NCI-H2171 (cell line): ENCODE data around the gene DEFB132.
"Not testable (repeated sequence)": the region's sequence is repeated elsewhere in the genome, so short reads cannot be mapped to it uniquely, and the experiment has no call there.

Experiments
- DNase-seq: peaks from one replicate; lab custom pipeline; 2025; lab: John Stamatoyannopoulos, UW

Gene DEFB132, protein sequence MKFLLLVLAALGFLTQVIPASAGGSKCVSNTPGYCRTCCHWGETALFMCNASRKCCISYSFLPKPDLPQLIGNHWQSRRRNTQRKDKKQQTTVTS

DNA sequence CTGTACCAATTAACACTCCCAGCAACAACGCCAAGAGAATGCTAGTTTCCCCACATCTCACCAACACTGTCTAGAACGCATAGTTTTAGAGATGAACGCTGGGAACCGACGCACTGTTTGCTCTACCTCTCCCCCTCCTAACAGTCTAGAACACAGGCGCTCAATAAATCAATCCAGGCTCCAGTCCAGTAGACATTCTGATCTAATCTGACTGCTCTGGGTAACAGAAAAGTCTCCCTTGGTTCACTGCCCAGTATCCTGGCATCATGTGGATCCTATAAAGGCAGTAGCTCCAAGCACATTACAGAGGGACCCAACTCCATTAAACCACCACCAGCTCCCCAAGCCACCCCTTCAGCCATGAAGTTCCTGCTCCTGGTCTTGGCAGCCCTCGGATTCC lies at the start of gene DEFB132:
DEFB132 (plus strand) TSS at position 306 of the 400 bp plus-strand sequence; CDS start at position 361, 55 bp downstream.
- DNase-seq, result no peak

DNA sequence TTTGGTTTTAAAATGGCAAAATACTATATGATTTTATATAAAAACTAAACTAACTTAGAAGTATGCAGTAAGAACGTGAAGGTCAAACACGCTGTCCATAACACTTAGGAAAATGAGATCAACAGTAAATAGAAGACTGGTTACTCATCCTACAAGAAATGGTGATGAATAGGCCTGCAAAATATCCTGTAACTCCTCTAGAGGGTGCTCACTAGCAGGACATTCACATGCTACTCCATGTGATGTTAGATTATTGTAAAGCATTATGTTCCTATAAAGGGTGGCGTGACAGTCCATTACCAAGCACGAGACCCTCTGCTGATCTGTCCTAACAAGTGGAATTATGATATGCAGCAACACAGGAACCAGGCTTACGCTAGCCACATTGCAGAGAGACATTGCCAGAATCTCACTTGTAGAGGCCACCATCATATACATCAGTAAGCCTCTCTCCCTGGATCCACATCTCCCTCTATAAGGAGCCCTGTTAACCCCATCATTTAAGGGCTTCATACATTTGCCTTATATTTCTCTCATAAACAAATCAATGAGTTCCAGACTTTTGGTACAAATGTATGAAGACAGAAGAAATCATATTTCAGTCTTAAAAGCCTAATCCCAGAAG lies 48.5 kb upstream of the DEFB132 start:
- peak; percentile 7 for DNase-seq

DNA sequence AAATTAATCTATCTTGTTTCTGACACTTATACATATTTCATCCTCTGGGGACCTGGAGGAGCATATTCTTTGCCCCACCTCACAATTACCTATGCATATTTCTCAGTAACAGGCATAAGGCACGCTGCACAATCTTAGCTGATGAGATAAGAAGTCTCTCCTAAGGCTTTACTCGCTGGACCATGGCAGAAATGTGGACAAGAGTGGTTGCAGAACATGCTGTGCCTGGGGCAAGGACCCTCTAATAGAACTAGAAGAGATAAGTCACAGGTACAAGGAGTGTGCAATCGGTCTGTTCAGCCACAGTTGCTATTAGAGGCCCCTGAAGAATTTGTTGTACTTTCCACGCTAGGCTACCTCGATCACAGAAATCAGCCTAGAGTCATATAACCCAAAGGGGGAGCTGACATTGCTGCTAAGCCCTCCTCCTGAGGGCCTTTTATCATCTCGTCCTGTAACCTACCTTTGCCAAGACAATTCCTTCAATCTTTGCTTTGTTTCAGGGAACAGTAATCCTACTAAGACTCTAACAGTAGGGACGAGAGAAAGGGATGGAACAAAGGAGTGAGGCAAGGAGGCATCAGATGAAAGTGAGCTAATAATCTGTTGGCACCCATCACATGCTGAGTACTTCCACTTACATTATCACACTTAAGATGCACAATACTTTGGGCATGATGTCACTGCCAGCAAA lies 46.6 kb upstream of the DEFB132 start:
- no peak for DNase-seq

- no peak for DNase-seq
Observed at GRCh38 chr20:214383-214782, 43.1 kb upstream of the DEFB132 start.

DNA sequence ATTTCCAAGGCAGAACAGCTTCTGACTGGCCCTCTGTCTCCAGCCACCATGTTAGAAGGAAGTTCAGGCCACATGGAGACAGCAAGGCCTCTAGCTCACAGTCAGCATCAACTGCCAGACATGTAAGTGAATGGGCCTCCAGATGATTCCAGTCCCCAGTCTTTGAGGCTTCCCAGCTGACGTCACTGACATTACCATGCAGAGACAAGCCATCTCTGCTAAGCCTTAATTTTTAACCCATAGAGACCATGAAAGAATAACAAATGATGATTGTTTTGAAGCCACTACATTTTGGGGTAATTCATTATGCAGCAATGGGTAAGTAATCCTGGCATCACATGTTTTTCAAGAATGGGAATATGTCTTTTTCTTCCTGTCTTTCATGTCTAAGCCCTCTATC lies 41.7 kb upstream of the DEFB132 start:
- no peak for DNase-seq

GRCh38 chr20:217266-217665 lies 40.3 kb upstream of the DEFB132 start:
- DNase-seq, result no peak

- peak; percentile 4 for DNase-seq
Observed at GRCh38 chr20:219290-220115, 38.0 kb upstream of the DEFB132 start.

DNA sequence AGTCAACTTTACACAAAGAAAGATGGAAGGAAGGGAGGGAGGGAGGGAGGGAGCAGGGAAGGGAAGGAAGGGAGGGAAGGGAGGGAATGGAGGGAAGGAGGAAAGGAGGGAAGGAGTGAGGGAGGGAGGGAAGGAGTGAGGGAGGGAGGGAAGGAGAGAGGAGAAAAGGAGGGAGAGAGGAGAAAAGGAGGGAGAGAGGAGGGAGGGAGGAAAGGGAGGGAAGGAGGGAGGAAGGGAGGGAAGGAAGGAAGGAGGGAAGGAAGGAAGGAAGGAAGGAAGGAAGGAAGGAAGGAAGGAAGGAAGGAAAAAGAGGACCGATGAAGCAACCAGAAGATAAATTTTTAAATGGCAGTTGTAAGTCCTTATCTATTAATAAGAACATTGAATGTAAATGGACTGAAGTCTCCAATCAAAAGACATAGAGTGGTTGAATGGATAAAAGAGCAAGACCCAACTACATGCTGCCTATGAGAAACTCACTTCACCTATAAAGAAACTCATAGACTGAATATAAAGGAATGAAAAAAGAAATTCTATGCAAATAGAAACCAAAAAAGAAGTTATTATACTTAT lies 36.2 kb upstream of the DEFB132 start:
- DNase-seq, result no peak

DNA sequence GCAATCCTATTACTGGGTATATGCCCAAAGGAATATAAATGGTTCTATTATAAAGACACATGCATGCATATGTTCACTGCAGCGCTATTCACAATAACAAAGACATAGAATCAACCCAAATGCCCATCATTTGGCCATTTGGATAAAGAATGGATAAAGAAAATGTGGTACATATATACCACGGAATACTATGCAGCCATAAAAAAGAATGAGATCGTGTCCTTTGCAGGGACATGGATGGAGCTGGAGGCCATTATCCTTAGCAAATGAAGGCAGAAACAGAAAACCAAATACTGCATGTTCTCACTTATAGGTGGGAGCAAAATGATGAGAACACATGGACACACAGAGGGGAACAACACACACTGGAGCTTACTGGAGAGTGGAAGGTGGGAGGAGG lies 31.6 kb upstream of the DEFB132 start:
- DNase-seq, result not testable (repeated sequence)

DNA sequence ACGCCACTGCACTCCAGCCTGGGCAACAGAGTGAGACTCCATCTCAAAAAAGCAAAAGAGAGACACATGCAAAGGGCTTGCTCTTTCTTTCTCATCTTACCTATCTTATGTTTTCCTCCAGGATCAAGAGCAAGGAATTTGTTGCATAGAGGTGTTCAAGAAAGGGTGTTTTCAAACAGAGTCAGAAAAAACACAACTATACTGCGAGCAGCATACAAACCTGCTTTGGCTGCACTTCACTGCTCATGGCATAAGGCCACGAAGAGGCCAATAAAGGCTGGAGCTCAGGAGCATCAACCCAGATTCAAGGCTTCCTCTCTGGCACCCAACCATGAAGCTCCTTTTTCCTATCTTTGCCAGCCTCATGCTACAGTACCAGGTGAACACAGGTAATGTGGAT lies 30.6 kb upstream of the DEFB132 start, which contains the start of gene DEFB129:
DEFB129 (plus strand) TSS at position 301 of the 400 bp plus-strand sequence; CDS start at position 332, 31 bp downstream.
- no peak for DNase-seq

GRCh38 chr20:227439-228105 lies 30.0 kb upstream of the DEFB132 start:
- no peak for DNase-seq

DNA sequence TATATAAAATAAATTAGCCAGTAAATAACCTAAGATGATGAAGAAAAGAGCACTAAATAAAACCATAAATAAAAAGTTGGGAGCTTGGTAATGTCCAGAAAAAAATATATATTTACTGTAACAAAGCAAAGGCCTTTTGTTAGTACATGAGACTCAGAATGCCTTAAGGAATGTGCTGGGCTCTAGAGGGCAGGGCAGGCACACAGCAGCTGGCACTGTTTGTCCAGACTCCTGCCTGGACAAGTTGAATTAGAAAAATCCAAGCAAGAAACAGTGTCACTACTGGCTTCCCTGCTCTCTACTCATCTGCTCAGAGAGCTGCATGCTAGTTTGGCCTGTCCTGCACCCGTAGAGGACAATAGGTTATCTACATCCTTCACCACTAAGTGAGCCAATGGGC lies 21.6 kb upstream of the DEFB132 start:
- DNase-seq, result no peak

DNA sequence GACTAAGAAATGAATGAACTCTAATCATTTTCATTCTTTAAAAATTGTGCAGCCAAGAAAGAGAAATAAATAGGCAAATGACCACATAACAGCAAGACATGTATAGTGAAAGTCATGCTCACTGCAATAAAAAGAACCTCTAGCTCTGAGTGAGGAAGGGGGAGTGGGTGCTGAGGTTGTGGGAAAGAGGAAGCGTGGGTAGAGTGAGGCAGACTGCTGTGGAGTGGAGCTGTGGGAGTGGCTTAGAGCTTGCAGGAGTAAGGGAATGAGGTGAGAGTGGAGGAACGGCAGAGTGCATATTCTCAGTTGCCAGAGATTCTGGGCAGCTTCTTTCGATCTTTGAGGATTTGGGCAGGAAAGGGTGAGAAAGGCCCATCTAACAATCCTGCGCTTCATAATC lies 20.0 kb upstream of the DEFB132 start:
- DNase-seq, result no peak

DNA sequence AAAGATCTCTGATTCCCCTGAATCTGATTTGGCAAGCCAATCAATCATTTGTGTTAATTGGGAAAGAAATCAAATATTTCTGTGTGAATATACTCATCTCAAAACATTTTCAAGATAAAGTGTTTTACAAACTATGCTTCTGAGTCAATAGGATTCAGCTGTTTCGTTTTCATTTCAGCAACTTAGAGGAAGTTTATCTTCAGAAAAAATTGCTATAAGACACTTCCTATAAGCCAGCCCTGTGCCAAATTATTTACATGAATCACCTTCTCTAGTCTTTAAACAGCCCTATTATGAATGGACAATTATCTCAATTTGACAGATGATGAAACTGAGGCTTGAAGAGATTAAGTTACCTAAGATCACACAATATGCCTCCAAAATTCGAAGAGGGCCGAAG lies 19.6 kb upstream of the DEFB132 start:
- no peak for DNase-seq

DNA sequence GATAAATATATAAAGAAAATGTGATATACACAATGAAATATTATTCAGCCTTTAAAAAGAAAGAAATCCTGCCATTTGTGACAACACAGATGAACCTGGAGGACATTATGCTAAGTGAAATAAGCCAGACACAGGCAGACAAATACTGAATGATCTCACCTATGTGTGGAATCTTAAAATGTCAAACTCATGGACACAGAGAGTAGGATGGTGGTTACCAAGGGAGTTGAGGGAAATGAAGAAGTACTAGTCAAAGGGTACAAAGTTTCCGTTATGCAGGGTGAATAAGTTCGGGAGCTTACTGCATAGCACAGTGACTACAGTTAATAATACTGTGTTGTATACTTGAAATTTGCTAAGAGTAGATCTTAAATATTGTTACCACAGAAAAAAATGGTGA lies 14.6 kb upstream of the DEFB132 start:
- no peak for DNase-seq

DNA sequence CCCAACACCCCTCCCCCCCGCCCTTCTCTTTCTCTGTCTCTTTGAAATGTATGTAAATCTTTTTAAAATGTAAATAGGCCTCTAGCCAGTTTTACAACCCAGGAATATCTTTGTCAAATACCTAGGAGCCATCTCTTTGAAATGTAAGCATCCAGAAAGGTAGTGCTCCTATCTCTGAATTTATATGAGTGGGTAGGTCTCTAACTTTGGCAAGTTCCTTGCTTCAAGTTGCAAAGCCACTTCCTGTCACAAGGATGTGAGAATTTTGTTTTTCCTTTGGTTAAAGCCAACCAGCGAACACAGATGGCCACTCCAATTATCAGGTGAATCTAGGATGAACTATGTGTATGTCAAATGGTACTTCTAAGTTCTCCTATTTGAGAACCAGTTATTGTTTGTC lies 6.2 kb upstream of the DEFB132 start:
- no peak for DNase-seq

DNA sequence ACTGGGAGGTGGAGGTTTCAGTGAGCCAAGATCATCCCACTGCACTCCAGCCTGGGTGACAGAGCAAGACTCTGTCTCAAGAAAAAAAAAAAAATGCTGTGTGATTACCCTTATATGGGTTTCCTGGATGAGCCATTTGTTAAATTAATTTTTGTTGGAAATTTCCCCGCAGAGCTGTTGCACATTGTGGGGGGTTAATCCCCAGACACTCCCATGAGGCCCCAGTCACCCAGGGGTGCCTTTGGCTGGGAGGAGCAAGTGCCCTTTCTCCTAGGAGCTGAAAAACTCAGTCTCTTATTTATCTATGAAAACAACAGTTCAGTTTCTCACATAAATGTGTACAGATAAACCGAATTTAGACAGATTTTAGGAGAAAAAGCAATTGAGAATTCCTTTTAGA lies 4.7 kb upstream of the DEFB132 start:
- DNase-seq, result no peak

GRCh38 chr20:253447-253846 lies 4.1 kb upstream of the DEFB132 start:
- not testable (repeated sequence) for DNase-seq

DNA sequence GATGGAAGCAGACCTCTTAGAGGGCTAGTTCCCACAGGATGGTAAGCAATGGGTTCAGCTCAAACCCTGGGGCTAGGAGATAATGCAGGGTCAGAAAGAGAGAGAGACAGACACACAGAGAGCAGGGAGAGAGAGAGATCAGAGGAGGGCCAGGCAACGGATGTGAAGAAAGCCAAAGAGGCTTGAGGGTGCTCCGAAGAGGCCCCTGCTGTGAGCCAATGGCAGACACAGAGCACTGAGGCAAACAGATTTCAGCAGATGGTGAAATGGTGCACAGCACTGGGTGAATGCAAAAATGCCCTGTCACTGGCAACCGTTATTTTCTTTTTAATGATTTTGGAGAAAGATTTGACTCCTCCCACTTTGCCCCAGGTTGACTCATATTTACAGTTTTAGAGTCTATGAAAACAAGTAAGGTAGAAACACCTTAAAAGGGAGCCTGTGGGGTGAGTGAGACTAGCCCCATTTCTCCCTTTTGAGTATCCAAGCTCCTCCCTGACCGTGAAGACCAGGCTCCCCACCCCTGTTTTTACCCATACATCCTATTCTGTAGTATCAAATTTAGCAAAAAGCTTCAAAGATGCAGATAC lies 840 bp downstream of the DEFB132 start:
- no peak for DNase-seq

DNA sequence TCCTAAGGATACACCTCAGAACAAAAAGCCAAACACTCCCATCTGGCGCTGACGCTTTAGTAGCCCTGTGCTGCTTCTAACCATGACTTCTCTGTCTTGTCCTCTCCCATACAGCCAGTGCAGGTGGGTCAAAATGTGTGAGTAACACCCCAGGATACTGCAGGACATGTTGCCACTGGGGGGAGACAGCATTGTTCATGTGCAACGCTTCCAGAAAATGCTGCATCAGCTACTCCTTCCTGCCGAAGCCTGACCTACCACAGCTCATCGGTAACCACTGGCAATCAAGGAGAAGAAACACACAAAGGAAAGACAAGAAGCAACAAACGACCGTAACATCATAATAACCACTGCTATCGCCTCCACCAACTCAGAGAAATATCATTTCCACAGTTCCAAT lies 1.4 kb downstream of the DEFB132 start:
- DNase-seq, result no peak

- no peak for DNase-seq
Observed at GRCh38 chr20:259981-260380, 2.5 kb downstream of the DEFB132 start.
